Iris pigment epithelial cell (primary cell): Measurements from ENCODE around the gene LRWD1.
"Not testable (repeated sequence)": the region's sequence is repeated elsewhere in the genome, so short reads cannot be mapped to it uniquely, and the experiment has no call there.

Experiments used
- DNase-seq: peaks from one replicate; pipeline ENCODE4 v3.0.0-alpha.2; 2011; ENCODE audit warnings: low read depth

The LRWD1 gene

GRCh38 chr7:102468478-102469350, 3.9 kb downstream of the LRWD1 start:
- DNase-seq, result no peak

GRCh38 chr7:102469351-102469971, 4.7 kb downstream of the LRWD1 start:
- no peak for DNase-seq

- no peak for DNase-seq
Observed at GRCh38 chr7:102469972-102470825, 5.4 kb downstream of the LRWD1 start.

DNA sequence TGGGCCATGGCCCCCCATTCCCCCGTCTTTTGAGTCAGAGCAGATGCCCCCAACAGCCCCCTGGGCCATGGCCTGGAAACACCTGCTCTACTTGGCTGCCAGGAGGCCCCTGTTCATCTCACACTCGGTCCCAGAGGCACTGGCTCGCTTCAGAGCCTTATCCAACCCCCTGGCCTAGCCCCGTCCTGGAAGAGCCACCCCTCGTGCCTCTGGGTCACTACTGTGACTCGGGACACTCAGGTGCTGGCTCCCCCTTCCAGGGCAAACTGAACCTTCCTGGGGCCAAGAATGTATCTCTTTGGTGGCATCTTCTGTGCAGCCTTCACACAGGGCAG, 7.0 kb downstream of the LRWD1 start:
- DNase-seq, result no peak

DNA sequence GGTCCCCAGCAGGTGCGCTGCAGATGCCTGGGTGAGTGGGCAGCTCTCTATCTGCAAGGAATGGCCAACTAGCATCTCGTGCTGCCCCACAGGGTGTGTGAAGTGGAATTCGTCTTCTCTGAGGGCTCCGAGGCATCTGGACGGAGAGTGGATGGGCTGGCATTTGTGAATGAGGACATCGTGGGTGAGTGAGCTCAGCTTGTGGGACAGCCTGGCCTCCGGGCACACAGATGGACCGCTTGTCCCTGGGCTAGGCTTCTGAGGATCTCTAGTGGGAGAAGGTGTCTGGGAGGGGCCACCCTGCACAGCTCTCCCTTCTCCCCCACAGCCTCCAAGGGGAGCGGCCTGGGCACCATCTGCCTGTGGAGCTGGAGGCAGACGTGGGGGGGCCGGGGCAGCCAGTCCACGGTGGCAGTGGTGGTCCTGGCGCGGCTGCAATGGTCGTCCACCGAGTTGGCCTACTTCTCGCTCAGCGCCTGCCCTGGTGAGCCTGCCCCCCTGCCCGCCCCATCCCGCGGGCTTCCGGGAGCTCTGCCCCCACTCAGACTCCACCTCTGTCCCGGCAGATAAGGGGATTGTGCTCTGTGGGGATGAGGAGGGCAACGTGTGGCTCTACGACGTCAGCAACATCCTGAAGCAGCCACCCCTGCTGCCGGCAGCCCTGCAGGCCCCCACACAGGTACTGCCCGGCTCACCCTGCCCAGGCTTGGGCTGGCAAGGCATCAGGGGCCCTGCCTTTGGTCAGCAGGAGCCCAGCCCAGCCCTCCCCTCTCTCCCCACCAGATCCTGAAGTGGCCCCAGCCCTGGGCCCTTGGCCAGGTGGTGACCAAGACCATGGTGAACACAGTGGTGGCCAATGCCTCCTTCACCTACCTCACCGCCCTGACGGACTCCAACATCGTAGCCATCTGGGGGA, 7.6 kb downstream of the LRWD1 start:
- no peak for DNase-seq

DNA sequence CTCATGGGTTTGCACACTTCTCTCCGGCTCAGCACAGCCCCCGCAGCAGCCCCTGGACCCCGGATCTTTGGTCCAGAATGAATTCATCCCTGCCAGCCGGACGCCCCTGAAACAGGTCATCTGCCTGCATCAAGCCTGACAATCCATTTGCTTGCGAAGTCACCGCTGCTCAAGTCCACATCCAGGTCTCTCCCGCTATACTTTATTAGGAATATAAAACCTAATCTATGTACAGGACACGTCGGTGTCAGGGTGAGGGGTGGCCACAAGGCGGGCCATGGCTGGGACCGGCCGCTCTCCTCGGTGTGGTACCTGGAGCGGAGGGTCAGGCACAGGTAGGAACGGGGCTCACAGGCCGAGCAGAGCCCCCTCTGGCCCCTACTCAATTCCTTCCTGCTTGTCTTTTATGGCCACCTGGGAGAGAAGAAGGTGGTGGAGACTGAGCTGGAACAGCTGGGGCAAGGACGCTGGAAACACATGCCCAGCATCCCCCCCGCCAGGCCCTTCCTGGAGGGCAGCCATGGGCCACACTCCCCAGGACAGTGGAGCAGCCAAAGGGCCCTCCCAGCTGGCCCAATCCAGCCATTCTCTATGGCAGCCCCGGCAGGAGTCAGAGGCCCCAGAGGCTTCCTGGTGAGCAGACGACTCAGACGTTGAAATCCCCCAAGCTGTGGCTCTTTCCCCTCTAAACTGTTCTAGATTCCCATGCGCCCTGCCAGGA, 8.6 kb downstream of the LRWD1 start:
- DNase-seq, result no peak

DNA sequence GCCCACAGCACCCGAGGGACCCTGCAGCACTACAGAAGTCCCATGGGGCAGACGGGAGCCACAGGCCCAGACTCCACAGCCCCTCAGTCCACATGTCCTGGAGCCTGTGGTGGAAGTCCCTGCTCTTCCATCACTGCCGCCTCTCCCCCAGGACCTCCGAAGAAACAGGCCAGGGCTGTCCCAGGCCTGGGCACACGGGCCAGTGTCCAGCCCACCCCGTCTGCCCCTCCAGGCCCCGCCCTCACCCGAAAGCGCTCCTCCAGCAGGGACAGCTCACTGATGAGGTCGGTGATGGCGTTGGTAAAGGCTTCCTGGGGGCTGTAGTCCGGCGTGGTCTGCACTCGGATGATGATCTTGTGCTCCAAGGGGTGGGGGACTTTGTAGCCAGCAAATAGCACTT, 9.3 kb downstream of the LRWD1 start:
- DNase-seq, result not testable (repeated sequence)

DNA sequence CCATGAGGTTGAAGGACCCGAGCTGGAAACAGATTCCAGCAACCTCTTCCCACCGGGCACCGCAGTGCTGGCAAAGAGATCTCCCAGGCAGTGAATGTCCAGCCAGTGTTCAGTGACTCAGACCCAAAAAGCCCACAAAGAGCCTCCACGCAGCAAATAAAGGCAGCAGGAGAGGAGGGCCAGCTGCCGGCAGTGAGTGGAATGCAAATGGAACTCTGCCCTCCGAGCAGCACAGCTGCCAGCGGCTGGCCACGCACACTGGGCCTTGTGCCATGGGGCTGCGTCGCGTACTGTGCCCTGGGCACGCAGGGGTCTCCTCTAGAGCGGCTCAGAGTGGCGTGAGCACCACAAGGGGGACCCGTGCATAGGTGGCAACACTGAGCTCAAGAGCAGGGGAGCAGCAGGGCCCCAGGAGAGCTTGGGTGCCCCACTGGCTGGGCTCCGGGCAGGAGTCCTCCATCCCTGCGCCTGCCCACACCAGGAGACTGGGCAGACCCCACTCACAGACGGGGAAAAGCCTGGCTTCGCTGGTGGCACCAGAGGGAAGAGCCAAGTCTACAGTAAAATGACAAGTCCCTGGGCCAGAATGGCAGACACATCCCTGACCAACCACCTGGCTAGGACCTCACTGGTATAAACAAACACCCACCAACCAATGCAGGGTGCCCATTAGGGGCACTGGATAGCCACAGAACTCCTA, 10.1 kb downstream of the LRWD1 start:
- DNase-seq, result not testable (repeated sequence)

GRCh38 chr7:102478314-102479208, 13.8 kb downstream of the LRWD1 start, which contains the start of gene POLR2J:
POLR2J (minus strand) TSS chr7:102478922; CDS start chr7:102478860, 62 bp downstream.
- DNase-seq, result peak; percentile 61

DNA sequence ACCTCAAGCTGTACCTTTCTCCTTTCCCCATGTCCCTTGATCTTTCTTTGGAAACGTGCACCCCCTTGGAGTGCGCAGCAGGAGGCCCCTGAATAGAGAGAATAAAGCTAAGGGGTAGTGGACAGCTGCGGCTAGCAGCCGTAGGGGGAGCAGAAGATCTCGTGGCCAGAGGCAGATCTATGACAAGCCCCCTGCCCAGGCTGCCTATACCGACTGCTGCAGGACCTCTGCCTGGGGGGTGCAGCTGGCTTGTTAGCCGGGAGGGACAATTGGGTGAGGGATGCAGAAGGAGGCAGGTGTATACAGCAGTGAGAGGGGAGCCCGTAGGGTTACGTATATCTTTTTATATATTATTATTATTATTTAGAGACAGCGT, 14.4 kb downstream of the LRWD1 start:
- DNase-seq, result not testable (repeated sequence)

DNA sequence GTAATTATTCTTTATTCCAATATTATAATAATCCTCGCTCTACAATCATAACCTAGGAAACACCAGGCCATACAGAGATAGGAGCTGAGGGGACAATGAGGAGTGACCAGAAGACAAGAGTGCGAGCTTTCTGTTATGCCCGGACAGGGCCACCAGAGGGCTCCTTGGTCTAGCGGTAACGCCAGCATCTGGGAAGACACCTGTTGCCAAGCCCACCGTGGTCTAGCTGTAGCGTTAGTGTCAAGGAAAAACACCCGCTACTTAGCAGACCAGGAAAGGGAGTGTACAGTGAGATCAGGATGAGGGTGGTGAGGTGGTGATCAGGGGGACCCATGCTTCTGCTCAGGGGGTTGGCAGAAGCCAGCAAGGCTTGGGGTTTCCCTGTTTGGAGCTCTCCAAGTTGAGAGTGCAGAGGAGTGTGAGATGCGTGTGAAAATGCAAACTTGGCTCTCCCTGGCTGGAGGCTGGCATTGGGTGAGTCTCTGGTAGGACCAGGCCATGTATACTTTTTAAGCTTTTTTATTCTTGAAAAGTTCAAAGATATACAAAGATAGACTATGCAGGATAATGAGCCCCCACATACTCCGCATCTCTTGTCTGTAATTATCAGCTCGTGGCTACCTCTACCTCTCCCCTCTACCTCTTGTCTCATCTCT, 15.3 kb downstream of the LRWD1 start:
- DNase-seq, result not testable (repeated sequence)

DNA sequence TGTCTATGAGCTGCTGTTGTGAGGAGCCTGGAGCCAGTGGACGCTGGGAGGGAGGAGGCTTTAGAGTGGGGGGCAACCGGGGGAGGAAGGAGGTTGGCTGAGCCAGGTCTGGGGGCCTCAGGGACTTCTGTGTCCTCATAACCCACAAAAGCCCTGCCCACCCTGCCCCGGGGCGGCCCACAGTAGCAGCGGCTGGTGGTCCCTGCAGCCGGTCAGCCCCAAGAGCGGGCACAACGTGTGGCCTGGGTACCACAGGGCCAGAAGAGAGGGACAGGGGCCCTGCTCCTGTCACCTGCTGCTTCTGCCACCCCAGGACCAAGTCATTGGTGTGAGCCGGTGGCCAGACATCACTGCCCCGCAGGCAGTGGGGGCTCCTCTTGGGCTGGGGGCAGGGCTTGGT, 17.2 kb downstream of the LRWD1 start:
- DNase-seq, result not testable (repeated sequence)

- not testable (repeated sequence) for DNase-seq
Observed at GRCh38 chr7:102484317-102484716, 19.5 kb downstream of the LRWD1 start.

DNA sequence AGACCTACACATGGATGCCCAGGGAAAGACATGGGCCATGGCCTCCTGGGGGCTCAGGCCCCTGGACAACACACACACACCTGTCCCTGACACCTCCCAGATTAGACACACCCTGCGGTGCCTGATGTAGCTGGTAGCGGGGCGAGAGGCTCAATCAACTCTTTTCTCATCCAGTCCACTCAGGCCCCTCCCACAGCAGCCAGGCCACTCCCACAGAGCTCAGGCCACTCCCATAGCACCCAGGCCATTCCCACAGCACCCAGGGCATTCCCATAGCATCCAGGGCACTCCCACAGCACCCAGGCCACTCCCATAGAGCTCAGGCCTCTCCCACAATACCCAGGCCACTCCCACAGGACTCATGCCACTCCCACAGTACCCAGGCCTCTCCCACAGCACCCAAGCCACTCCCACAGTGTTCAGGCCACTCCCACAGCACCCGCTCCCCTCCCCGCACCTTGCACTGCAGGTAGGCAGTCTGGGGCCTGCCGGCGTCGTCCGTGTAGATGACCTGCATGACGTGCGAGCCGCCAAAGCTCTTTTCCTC, 25.8 kb downstream of the LRWD1 start:
- DNase-seq, result not testable (repeated sequence)

DNA sequence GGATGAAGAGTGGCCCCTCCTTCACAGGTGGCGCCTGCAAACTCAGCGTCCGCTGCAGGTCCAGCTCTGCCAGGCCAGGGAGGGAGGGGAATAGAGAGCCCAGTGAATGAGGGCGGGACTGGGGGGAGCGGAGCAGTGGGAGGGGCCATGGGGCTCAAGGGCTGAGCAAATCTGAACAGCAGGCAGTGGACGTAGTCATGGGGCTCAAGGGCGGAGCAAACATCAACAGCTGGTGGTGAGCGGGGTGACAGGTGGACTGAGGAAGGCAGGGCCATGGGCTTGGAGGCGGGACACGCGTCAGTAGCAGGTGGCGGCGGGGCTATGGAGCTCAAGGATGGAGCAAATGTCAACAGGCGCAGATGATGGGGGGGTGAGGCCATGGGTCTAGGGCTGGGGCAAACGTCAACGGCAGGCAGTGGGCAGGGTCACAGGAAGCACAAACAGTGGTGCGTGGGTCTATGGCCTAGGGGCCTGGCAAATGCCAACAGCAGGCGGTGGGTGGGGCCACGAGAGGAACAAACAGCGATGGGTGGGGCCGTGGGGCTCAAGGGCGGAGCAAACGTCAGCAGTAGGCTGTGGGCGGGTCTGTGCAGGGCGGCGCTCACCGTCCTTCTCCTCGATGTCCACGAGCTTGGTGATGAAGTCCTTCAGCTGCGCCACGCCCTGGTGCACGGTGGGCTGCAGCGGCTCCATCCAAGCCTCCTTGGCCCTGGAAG, 28.6 kb downstream of the LRWD1 start:
- not testable (repeated sequence) for DNase-seq

DNA sequence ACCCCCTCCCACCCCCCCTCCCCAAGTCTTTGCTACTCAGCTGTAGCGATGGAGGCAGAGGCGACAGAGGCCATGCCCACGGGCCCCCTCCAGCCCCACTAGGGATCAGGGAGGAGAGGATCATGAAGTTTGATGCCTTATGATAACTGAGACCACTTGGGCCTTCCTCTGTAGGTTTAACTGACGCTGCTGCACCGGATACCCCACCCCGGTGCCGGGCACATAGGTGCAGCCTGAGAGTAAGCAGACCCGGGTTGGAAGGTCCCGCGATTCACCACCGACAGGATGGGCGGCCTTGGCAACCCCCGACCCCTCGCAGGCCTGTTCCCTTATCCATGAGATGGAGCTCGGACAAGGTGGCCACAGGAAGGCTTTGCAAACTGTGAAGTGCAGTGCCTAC, 29.2 kb downstream of the LRWD1 start:
- not testable (repeated sequence) for DNase-seq

DNA sequence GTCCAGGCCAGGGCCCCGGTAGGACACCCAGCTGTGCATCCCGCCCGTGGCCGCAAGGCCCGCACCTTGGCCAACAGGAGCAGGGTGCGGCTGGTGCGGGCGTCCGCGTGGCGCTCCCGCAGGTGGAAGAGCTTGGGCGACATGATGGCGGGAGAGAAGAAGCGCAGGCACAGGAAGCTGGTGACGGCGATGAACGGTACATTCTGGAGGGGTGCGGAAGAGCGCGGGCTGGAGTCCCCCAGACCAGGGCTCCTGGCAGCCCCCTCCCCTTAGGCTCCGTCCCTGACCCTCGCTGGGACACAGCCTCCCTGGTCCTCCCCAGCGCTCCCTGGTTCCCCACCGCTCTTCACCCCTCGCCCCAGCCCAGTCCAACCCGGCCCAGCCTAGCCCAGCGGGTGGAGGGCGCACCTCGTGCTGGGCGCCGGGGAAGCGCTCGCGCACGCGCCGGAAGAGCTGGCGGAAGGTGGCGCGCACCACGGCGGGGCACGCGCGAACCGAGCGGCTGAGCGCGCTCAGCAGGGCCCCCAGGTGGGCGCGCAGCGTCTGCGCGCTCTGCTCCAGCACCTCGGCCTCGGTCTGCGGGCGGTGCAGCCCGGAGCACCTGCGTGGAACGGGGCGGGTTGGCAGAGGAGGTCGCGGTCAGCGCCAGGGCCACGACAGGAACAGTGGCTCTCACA, 29.8 kb downstream of the LRWD1 start:
- DNase-seq, result not testable (repeated sequence)
